Right atrium auricular region (tissue), 2 donors: ENCODE measurements around the gene GPR3. TPM values are rescaled to one million over a fixed set of nuclear protein-coding genes. Genes with fewer than 3 reads are reported as not detected.

Source experiments
- DNase-seq: peaks from one replicate; pipeline ENCODE4 v3.0.0-alpha.2; 2019; ENCODE audit warnings: low spot score
- H3K27ac ChIP-seq, 2 donors: fragments of 200-600 bp; sonication (generic); 1 replicate in 1 of 2; 2 replicates in 1 of 2; pipeline ENCODE4 v1.5.1; 2016 to 2019
- H3K27me3 ChIP-seq, 2 donors: fragments of 200-600 bp; sonication (generic); one replicate each; pipeline versions ENCODE4 v1.5.1 to v1.6.0; 2017 to 2019
- H3K36me3 ChIP-seq: fragments of 200-600 bp; sonication (generic); one replicate; pipeline ENCODE4 v1.5.1; 2016
- H3K4me1 ChIP-seq, 2 donors: fragments of 200-600 bp; sonication (generic); one replicate each; pipeline versions ENCODE4 v1.5.1 to v1.6.0; 2017 to 2019
- H3K4me3 ChIP-seq, 2 donors: fragments of 200-600 bp; sonication (generic); 1 replicate in 1 of 2; 2 replicates in 1 of 2; pipeline ENCODE4 v1.5.1; 2017 to 2019; ENCODE audit warnings: mild to moderate bottlenecking in 1 of 2, moderate library complexity in 1 of 2
- H3K9me3 ChIP-seq, 2 donors: fragments of 200-600 bp; sonication (generic); one replicate each; pipeline ENCODE4 v1.5.1; 2019
- total RNA-seq, 2 donors: library from RNA; depleted of rRNA; stranded (reverse); fragments of >200 nt; gene quantifications; one replicate each; pipeline ENCODE4 v1.1.0, GENCODE V29; 2016
- TF ChIP-seq, protein P1 (sequence below), 2 donors: fragments of 200-600 bp; sonication (generic); IDR thresholded peaks; one replicate each; pipeline ENCODE4 v1.5.1; 2019; ENCODE audit warnings: antibody characterized with exemption in 2 of 2

GPR3 gene
- total RNA-seq, 2 donors from 2014 or later: 2.9 to 4.4 TPM

DNA sequence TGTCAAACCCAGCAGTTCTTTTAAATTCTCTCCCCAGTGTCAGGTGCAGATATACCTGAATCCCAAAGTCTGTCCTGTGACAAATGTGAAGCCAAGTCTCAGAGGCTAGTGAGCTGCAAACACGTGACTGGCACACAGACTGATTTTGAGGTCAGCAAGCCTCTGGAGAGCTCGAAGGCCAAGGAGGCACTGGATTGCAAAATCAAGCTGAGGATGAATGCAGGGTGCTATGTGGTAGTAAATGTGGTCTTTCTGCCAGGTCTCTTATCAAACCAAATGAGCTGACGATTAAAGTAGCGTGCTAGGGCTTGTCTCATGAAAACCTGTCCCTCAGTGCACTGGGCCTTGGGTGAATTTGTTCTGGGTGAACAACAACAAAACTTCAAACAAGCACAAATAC, 20.6 kb downstream of the GPR3 start:
- Histone ChIP-seq H3K4me3 (no peak overlapping the region), H3K36me3 (peaks cover 95% of the 10 kb centered on the region), H3K27me3 (no peaks in the 10 kb centered on the region), H3K9me3 (no peaks in the 10 kb centered on the region), H3K27ac (peak overlapping the region; percentile 79 to 80), H3K4me1 (peaks cover 3 to 35% of the 10 kb centered on the region in 2 donors)
- no peak for DNase-seq
- TF ChIP-seq, protein P1, sequence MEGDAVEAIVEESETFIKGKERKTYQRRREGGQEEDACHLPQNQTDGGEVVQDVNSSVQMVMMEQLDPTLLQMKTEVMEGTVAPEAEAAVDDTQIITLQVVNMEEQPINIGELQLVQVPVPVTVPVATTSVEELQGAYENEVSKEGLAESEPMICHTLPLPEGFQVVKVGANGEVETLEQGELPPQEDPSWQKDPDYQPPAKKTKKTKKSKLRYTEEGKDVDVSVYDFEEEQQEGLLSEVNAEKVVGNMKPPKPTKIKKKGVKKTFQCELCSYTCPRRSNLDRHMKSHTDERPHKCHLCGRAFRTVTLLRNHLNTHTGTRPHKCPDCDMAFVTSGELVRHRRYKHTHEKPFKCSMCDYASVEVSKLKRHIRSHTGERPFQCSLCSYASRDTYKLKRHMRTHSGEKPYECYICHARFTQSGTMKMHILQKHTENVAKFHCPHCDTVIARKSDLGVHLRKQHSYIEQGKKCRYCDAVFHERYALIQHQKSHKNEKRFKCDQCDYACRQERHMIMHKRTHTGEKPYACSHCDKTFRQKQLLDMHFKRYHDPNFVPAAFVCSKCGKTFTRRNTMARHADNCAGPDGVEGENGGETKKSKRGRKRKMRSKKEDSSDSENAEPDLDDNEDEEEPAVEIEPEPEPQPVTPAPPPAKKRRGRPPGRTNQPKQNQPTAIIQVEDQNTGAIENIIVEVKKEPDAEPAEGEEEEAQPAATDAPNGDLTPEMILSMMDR (IDR thresholded peaks at IDR 0.05): no peak

DNA sequence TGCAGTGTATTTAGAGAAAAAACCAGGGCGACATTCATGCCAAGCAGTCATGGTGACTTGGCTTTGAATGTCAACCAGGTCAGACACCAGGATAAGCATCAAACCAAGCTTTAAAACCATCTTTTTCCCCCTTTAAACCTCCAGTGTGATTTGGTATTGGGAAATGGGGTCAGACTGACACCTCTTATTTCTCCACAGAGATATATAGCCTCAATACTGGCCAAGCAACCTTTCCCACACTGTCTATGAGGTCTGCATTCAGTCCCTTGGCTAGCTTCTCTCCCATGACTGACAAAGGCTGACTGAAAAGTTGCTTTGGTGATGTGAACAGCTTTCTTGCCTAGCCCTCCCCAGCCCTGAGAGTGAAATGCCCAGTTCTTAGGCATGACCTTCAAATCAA, 21.7 kb downstream of the GPR3 start:
- H3K27ac ChIP-seq: peak overlapping the region; percentile 79 to 80
- DNase-seq: no peak
- TF ChIP-seq, protein P1 (IDR thresholded peaks at IDR 0.05): no peak
- H3K27me3 ChIP-seq: no peaks in the 10 kb centered on the region
- H3K9me3 ChIP-seq: no peaks in the 10 kb centered on the region
- no peak overlapping the region for H3K4me3 ChIP-seq
- peaks cover 86% of the 10 kb centered on the region for H3K36me3 ChIP-seq
- peaks cover 3 to 46% of the 10 kb centered on the region in 2 donors for H3K4me1 ChIP-seq

DNA sequence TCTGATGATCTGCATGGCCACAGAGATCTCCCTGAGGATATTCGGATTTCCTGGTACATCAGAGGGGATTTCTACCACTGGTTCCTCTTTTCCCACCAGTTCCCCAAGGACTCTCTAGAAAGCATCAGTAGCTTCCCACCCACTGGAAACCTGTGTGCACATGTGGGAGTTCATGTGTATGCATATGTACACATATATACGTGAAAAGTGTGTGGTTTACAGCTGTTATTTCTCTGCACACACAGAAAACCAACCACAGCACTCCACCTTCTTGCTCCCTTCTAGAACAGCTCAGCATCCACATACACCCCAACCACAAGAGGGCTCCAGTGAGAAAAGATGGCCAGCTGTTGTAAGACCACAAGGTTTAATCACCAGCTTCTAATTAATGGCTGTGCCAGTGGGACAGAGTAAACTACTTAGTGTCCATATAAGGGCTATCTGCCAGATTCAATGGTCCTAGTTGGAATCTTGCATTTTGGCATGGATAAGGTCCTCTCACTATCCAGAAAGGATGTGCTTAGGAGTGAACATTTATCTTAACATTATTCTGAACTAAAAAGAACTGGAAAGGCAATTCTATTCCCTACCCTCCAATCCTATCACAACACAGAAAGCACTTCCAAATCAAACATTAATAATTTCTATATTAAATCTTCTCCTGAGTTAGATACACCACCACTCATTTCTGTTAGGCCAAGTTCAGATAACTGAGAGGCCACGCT, 24.1 kb downstream of the GPR3 start:
- TF ChIP-seq, protein P1 (IDR thresholded peaks at IDR 0.05): peak; percentile 43 to 73
- H3K4me3 ChIP-seq: no peak overlapping the region
- no peak for DNase-seq
- H3K4me1 ChIP-seq: peaks cover 3 to 66% of the 10 kb centered on the region in 2 donors
- peak overlapping the region; percentile 38 to 73 for H3K27ac ChIP-seq
- H3K27me3 ChIP-seq: no peaks in the 10 kb centered on the region
- no peaks in the 10 kb centered on the region for H3K9me3 ChIP-seq
- peaks cover 63% of the 10 kb centered on the region for H3K36me3 ChIP-seq

DNA sequence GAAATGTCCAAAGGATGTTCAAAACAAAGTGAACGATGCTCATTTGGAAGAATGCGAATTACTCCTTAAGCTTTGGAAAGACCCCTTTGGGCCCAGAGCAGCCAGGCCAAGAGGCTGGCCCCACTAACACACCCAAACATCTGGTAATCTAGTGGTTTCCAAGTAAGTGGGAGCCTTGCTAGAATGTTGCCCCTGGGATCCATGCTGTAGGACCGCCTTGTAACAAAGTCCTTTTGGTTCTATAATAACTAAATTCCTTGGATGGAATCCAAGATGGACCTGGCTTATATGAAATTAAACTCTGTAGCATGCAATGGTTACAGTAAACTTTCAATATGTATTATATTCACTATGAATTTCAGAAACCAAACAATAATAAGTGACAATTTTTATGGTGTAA, 25.3 kb downstream of the GPR3 start:
- H3K9me3 ChIP-seq: no peaks in the 10 kb centered on the region
- no peak for DNase-seq
- peaks cover 3 to 70% of the 10 kb centered on the region in 2 donors for H3K4me1 ChIP-seq
- H3K27me3 ChIP-seq: no peaks in the 10 kb centered on the region
- H3K4me3 ChIP-seq: no peak overlapping the region
- peaks cover 52% of the 10 kb centered on the region for H3K36me3 ChIP-seq
- peak overlapping the region; percentile 63 to 73 for H3K27ac ChIP-seq
- TF ChIP-seq, protein P1 (IDR thresholded peaks at IDR 0.05): no peak

DNA sequence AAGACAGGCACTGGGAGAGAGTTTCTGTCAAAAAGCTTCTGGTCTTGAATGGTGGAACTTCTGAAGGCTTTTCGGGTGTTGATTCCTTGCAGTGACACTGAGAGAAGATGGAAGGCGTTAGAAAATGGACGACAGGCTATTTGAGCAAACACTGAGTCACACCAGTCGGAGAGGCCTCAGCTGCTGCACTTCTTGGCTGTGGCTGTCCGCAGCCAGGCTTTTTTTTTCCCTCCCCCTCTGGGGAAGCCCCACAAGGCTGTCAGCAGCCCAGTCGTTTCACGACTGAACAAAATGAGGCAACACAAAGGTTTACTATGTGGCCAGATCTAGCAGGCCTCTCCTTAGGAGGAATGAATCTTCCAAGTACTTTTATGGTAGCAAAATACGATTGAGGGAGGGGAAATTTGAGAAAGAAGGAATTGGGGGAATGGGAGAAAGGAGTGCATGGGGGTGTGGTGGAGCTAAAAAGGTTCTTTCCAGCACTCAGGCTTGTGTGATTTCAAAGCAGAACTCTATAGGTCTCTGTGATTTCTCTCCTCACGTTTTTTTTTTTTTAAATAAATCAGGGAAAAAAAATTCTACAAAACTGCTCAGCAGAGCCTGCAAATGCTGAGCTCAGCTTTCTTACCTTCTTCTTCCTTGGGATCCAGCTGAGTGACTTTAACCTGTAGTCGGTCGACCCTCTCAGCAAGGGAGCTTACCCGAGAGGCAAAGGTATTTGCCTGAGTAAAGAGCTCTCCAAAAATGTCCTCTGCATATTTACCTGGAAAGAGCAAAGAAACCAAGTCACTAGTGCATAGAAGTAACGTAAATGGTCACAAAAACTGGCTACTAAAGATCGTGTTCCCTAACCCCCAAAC, 26.1 kb downstream of the GPR3 start:
- peak overlapping the region; percentile 63 to 73 for H3K27ac ChIP-seq
- peaks cover 45% of the 10 kb centered on the region for H3K36me3 ChIP-seq
- peaks cover under 1 to 66% of the 10 kb centered on the region in 2 donors for H3K4me1 ChIP-seq
- no peaks in the 10 kb centered on the region for H3K9me3 ChIP-seq
- TF ChIP-seq, protein P1 (IDR thresholded peaks at IDR 0.05): no peak
- H3K4me3 ChIP-seq: no peak overlapping the region
- DNase-seq: no peak
- H3K27me3 ChIP-seq: no peaks in the 10 kb centered on the region
